ENCODE results near the gene TRIM16. TPM values are rescaled to one million over a fixed set of nuclear protein-coding genes. Genes with fewer than 3 reads are reported as not detected.
"Not testable (repeated sequence)": the region's sequence is repeated elsewhere in the genome, so short reads cannot be mapped to it uniquely, and the experiment has no call there.

The TRIM16 gene
- total RNA-seq, 1 donor from 2014 or later, result 58.3 TPM

GRCh38 chr17:15659236-15659635 lies 24.9 kb downstream of the TRIM16 start:
- no peak for DNase-seq (ENCODE audit: low read depth in 2 of 2)

- DNase-seq (ENCODE audit: low read depth in 2 of 2), result no peak
Measured at GRCh38 chr17:15658296-15658695, 25.8 kb downstream of the TRIM16 start.

- no peak for DNase-seq (ENCODE audit: low read depth in 2 of 2)
Measured at GRCh38 chr17:15657868-15658267, 26.2 kb downstream of the TRIM16 start.

- DNase-seq (ENCODE audit: low read depth in 2 of 2), result peak in 1 of 2 donors; percentile 49
Measured at GRCh38 chr17:15654886-15655561, 29.1 kb downstream of the TRIM16 start.

GRCh38 chr17:15654401-15654800 lies 29.7 kb downstream of the TRIM16 start:
- DNase-seq (ENCODE audit: low read depth in 2 of 2), result not testable (repeated sequence)

- no peak for DNase-seq (ENCODE audit: low read depth in 2 of 2)
Measured at GRCh38 chr17:15652960-15653359, 31.2 kb downstream of the TRIM16 start.

GRCh38 chr17:15651583-15652110 lies 32.5 kb downstream of the TRIM16 start:
- peak; percentile 90 to 98 for DNase-seq (ENCODE audit: low read depth in 2 of 2)

- DNase-seq (ENCODE audit: low read depth in 2 of 2), result peak in 1 of 2 donors; percentile 26
Measured at GRCh38 chr17:15650741-15651582, 33.1 kb downstream of the TRIM16 start.

GRCh38 chr17:15649861-15650421 lies 34.2 kb downstream of the TRIM16 start:
- peak; percentile 64 to 75 for DNase-seq (ENCODE audit: low read depth in 2 of 2)

- DNase-seq (ENCODE audit: low read depth in 2 of 2), result no peak
Measured at GRCh38 chr17:15648386-15648785, 35.7 kb downstream of the TRIM16 start.

- peak in 1 of 2 donors; percentile 47 for DNase-seq (ENCODE audit: low read depth in 2 of 2)
Measured at GRCh38 chr17:15645942-15646312, 38.2 kb downstream of the TRIM16 start.

- DNase-seq (ENCODE audit: low read depth in 2 of 2), result peak; percentile 36 to 72
Measured at GRCh38 chr17:15645099-15645941, 38.8 kb downstream of the TRIM16 start.

GRCh38 chr17:15642505-15643251 lies 41.4 kb downstream of the TRIM16 start:
- not testable (repeated sequence) for DNase-seq (ENCODE audit: low read depth in 2 of 2)

GRCh38 chr17:15642014-15642413 lies 42.1 kb downstream of the TRIM16 start:
- not testable (repeated sequence) for DNase-seq (ENCODE audit: low read depth in 2 of 2)

GRCh38 chr17:15630930-15631453 lies 53.1 kb downstream of the TRIM16 start:
- not testable (repeated sequence) for DNase-seq (ENCODE audit: low read depth in 2 of 2)

- not testable (repeated sequence) for DNase-seq (ENCODE audit: low read depth in 2 of 2)
Measured at GRCh38 chr17:15629991-15630390, 54.1 kb downstream of the TRIM16 start.

- not testable (repeated sequence) for DNase-seq (ENCODE audit: low read depth in 2 of 2)
Measured at GRCh38 chr17:15623661-15624209, 60.4 kb downstream of the TRIM16 start.

GRCh38 chr17:15623255-15623654 lies 60.9 kb downstream of the TRIM16 start:
- DNase-seq (ENCODE audit: low read depth in 2 of 2), result not testable (repeated sequence)

GRCh38 chr17:15622124-15622523 lies 62.0 kb downstream of the TRIM16 start:
- DNase-seq (ENCODE audit: low read depth in 2 of 2), result not testable (repeated sequence)
